Jurkat, Clone E6-1 (cell line): ENCODE data around the gene HM13.
A peak's percentile ranks its signal among the peaks of the same experiment; 100 is the strongest.
"Not testable (repeated sequence)": the region's sequence is repeated elsewhere in the genome, so short reads cannot be mapped to it uniquely, and the experiment has no call there.

Experiments used
- DNase-seq: peaks from one replicate; pipeline ENCODE4 v3.0.0-alpha.2; 2011; ENCODE audit warnings: low read depth, low spot score
- H3K4me3 ChIP-seq: 2 replicates; pipeline ENCODE4 v1.5.1; 2011; ENCODE audit warnings: mild to moderate bottlenecking, low read length, control low read depth, moderate library complexity

The HM13 gene

DNA sequence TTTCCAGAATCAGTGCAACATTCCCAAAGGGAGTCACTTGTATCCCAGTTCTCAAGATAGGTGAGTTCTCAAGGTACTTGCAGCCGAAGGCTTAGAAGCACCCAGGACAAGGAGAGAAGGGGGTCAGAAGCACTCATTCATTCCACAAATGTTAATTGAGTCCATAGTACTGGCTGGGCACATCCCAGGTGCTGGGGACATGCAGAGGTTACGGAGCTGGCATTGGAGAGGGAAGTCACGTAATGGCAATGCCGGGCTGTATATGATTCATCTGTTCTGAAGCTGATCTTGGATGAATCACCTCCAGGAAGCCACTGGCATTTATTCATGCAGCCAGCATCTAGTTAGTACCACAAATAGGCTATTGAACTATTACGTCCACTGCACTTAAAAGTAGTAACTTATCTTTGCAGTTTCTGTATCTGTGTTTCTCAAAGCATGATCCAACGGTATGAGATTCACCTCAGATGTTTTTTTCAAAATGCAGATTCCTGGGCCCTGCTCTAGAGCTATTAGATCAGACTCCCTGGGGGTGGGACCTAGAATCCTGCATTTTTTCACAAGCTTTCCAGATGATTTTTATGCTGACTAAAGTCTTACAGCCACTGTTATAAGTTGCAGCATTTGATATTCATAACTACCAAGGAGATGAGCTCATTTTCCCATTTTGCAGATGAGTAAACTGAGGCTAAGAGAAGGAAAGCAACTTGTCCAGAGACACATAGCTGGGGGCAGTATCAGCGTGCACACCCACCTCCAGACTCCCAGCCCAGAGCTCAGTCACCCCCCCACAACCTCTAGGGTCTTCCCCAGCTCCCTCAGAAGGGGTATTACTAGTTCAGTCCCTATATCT, 46.7 kb downstream of the HM13 start:
- DNase-seq: no peak
- no peak overlapping the region for H3K4me3 ChIP-seq

DNA sequence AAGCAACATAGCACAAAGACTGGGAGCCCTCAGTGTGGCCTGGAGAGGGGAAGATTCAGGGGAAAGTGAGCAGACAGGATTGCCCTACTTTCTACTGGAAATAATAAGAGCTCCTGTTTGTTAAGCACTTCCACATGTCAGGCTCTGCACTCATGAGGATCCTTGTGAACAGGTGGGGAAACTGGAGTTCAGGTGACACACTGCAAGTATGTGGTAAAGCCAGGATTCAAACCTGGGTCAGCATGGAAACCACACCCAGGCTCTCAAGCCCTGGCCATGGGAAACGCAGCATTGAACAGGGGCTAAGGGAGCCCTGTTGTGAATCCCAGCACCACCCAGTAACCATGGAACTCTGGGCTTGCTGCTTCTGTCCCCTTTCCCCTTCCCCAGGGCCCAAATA, 48.0 kb downstream of the HM13 start:
- no peak overlapping the region for H3K4me3 ChIP-seq
- DNase-seq: no peak

DNA sequence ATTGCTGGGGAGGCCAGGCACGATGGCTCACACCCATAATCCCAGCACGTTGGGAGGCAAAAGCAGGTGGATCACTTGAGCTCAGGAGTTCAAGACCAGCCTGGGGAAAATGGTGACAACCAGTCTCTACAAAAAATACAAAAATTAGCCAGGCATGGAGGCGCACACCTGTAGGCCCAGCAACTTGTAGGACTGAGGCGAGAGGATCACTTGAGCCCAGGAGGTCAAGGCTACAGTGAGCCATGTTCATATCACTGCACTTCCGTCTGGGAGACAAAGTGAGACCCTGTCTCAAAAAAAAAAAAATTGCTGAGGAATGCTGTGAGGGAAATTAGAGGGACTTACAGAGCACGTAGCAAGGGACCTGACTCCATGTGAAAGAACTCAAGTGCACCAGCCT, 50.0 kb downstream of the HM13 start:
- no peak overlapping the region for H3K4me3 ChIP-seq
- no peak for DNase-seq

DNA sequence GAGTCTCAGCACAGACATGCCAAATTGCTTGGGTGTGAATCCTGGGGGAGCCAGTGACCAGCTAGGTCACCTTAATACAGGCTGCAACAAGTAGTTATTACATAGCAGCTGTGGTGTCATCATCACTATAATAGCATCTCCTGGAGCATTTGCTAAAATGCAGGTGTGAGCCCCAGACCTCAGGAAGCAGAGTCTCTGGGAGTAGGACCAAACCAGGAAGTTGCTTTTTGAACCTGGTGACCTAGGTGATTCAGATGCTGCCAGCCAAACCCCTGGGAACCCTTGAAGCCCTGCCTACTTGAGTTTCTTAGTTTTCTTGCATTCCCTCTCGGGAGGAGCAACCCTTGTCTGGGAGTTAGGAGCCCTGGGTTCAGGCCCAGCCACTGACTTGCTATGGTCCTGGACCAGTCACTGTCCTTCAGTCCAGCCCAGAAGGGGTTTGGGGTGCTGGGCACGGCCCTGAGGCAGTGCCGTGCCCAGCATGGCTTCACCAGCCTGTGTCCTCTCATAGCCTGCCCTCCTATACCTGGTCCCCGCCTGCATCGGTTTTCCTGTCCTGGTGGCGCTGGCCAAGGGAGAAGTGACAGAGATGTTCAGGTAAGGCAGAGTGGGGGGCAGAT, 51.6 kb downstream of the HM13 start:
- DNase-seq: no peak

DNA sequence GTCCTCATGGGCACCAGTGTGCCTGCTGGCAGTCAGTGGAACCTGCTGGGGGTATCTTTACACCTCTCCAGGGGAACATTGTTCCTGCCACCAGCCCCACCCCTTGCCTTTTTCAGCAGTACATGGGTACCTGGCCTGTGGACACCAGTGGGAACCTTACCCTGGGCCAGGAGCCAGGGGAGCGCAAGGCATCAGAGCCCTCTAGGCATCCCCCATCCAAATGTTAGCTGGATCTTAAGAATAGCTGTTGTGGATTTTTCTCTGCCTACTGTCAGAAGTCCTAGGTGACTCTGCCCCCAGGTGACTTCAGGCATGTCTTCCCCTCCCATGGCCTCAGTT, 52.0 kb downstream of the HM13 start:
- no peak overlapping the region for H3K4me3 ChIP-seq
- no peak for DNase-seq

More for the DNA sequence above, 51.6 kb downstream of the HM13 start:
- H3K4me3 ChIP-seq: no peak overlapping the region

DNA sequence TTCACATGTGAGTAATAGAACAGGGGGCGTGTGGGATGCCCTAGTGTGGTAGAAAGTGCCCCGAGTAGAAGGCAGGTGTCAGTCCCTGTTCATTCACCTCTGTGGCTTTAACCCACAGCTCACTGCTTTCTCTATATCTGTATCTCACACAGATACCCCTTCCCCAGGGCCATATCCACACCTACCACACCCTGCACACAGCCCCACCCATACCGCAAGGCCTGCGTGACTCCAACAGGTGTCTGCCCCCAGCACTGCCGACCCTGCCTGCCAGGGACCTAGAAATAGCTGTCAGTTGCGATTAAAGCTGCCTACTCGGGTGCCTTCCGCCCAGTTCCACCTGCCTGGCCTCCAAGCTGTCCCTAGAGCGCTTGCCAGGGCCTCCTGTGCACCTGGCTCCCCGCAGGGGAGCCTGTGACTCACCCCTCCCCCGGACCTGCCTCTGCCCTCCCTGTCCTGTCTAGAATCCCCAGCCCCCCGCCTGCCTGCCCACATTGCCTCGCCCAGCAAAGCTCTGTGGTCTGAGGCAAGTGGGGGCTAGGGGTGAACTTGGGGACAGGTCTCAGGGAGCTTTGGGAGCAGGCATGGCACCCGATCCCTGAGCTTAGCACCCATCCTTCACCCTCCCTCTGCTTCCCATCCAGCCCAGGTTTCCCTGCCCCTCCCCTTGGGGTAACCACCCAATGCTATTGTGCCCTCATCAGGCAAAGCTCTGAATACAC, 52.6 kb downstream of the HM13 start:
- DNase-seq: peak; percentile 62
- no peak overlapping the region for H3K4me3 ChIP-seq

DNA sequence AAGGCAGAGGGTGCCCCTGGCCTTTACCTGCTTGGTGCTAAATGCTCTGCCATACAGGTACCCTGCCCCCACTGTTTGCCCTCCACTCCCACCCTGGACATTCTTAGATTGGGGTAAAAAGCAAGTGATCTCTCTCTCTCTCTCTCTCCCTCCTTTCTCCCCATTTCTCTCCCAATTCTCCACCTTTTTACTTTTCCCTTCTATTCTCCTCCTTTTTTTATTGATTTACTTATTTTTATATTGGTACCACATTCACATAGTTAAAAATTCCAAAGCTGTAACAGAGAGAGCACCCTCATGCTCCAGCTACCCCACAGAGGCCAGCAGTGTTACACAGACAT, 53.1 kb downstream of the HM13 start:
- DNase-seq: no peak
- no peak overlapping the region for H3K4me3 ChIP-seq

DNA sequence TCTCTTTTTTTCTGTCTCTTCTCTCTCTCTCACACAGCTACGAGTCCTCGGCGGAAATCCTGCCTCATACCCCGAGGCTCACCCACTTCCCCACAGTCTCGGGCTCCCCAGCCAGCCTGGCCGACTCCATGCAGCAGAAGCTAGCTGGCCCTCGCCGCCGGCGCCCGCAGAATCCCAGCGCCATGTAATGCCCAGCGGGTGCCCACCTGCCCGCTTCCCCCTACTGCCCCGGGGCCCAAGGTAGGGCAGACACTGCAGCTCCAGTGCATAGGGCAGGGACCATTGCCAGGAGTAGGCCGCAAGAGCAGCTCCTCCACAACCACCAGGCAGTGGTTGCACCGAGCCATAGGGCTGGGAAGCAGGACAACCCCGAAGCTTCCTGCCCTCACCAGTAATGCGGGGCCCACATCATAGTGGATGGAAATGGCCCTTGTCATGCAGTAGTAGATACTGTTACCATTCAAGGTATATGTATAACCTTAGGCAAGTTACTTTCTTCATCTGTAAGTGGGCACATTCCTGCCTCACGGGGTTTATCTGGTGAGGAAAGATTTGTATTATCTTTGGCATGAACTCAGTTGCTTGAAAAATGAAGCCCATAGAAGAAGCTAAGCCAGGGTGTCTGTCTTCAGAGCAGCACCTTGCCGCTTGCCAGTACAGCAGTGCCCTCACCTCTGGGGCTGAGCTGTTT, 53.9 kb downstream of the HM13 start:
- DNase-seq: no peak
- no peak overlapping the region for H3K4me3 ChIP-seq

DNA sequence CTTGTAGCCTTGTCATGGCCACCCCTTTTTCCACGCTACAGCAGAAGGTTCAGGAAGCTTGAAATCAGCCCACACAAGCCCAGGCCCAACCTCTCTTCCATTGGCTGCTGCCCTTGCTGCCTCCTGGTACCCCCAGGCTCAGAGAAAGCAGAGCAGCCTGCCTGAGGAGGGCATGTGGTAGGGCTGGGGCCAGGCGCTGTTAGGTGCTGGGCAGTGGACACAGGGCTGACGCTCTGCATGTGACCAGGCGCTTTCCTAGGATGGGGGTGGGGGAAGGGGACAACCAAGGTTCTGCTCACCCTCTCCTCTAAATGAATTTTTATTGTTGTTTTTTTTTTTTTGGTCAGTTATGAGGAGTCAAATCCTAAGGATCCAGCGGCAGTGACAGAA, 54.5 kb downstream of the HM13 start:
- no peak for DNase-seq
- H3K4me3 ChIP-seq: no peak overlapping the region

DNA sequence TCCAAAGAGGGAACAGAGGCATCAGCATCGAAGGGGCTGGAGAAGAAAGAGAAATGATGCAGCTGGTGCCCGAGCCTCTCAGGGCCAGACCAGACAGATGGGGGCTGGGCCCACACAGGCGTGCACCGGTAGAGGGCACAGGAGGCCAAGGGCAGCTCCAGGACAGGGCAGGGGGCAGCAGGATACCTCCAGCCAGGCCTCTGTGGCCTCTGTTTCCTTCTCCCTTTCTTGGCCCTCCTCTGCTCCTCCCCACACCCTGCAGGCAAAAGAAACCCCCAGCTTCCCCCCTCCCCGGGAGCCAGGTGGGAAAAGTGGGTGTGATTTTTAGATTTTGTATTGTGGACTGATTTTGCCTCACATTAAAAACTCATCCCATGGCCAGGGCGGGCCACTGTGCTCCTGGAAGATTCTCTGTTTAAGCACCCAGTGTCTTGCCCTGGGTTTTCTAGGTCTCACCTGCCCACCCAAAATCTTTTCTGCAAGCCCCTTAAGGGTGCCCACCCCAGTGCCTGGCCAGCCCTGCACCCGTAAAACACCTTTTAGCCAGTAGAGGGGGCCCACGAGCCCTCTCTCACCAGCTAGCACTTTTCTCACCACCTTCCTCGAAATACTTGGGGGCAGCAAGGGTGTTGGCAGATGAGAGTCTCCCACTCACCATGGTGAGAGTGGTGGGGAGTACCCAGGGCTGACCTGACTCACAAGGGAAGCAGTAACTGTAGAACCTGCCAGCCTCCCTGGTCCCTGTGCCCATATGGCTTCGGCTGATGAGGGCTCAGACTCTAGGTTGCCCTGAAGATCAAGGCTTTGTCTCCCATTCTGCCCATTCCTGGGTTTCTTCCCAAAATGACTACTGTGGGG, 55.1 kb downstream of the HM13 start:
- DNase-seq: no peak
- no peak overlapping the region for H3K4me3 ChIP-seq

DNA sequence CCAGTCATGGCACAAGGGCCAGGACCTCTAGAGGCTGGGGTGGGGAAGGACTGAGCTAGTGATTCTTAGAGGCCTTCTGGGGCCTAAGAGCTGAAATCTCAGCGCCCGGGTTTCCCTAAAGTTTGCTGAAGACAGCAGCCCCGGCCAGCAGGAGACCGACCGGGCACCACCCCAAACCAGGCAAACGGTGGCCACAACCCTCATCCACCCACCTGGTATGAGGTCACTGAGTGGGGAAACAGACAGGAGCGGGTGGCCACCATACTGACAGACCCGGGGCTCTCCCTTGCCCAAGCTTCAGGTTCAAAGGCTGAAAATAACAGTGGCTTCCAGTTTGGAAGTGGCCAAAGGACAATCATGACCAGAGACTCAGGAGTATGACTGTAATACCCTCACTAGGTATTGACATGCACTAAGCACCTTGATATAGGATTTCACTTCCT, 55.8 kb downstream of the HM13 start:
- no peak for DNase-seq
- H3K4me3 ChIP-seq: no peak overlapping the region

DNA sequence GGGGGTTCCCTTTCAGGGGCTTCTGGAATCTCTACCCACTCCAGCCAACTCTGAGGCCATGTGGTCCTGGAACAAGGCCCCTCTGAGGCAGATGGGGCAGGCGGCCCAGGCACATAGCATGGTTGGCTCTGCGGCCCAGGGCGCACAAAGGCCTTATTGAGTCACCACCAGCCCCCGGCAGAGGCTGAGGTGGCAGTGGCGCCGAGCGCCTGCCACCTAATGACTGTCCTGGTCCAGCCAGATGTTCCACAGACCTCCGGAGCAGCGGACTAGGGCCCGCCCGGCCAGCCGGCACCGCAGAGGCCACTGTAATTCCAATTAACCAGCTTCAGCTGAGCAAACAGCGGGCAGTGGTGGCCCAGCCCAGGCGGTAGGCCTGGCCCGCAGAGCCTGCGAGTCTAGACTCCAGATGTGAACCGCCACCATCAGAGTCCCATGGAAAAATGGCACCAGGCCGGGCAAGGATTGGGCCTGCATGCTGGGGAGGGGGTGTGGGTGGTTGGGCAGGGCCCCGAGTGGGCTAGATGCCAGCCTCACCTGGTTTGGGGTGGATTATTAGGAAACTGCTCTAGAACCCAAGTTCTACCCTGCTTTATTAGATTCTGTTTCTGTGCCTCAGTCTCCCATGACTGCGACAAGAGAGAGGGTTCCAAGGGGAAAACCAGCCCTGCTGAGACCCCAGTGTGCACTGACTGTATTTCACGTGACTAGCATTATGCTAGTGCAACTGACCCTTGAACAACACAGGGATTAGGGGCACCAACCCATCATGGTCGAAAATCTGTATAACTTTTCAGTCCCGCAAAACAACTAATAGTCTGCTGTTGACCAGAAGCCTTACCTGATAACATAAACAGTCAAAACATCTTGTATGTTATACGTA, 56.7 kb downstream of the HM13 start:
- no peak for DNase-seq
- no peak overlapping the region for H3K4me3 ChIP-seq

DNA sequence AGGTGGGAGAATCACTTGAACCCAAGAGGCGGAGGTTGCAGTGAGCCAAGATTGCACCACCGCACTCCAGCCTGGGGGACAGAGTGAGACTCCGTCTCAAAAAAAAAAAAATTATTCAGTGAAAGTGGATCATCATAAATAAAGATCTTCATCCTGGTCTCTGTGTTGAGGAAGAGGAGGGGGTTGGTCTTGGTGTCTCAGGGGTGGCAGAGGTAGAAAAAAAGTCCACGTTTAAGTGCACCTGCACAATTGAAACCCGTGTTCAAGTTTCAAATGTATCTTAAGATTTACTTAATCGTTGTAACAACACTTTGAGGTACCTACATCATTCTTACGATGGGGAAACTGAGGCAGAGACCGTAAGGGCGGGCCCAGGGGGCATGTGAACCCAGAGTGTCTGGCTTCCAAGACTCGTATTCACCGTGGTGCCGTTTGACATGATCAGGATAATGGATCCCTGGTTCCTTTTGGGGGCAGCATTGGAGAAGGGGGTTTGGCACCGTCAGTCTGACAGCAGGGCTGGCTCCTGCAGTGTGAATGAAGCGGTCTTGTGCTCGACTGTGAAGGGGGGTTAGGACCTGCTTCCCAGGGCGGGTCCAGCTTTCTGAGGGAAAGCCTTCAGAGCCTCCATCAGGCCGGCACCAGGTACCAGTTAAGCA, 57.9 kb downstream of the HM13 start:
- peak overlapping the region; percentile 73 for H3K4me3 ChIP-seq
- DNase-seq: no peak

DNA sequence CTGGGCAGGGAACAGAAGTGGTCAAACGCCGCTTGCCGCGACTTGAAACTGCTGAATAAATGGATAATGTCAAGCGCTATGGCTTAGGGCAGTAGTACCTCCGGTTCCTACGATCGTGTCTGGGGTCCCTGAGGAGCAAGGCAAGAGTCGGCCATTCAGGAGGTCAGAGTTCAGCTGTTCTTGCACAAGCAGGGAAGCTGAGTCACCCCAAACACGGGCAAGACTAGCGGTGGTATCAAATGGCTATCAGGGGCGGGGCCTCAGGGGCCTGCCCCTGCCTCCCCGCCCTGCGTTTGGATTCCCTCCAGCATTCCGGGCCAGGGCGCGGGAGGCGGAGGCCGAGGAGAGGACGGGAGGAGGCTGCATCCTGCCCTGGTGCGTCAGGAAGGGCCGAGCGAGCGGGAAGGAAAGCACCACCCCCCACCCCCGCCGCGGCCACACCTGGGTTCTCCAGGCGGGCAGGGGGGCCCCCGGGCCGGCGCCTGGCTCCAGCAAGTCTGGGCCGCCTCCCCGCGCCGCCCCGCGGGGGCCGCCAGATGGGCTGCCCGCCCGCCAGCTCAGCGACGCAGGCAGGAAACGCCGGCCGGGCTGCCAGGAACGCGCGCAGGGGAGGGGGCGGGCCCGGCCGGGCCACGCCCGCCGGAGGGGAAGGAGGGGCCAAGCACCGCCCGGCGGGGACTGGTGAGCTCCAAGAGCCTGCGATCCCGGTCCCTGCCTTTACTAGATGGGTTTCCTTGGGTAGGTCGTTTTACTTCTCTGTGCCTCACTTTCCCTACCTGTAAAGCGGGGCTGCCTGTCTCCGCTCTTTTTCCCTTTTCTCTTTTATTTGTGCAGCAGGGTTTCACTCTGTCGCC, 58.7 kb downstream of the HM13 start:
- H3K4me3 ChIP-seq: peak overlapping the region; percentile 73
- peak; percentile 84 for DNase-seq

DNA sequence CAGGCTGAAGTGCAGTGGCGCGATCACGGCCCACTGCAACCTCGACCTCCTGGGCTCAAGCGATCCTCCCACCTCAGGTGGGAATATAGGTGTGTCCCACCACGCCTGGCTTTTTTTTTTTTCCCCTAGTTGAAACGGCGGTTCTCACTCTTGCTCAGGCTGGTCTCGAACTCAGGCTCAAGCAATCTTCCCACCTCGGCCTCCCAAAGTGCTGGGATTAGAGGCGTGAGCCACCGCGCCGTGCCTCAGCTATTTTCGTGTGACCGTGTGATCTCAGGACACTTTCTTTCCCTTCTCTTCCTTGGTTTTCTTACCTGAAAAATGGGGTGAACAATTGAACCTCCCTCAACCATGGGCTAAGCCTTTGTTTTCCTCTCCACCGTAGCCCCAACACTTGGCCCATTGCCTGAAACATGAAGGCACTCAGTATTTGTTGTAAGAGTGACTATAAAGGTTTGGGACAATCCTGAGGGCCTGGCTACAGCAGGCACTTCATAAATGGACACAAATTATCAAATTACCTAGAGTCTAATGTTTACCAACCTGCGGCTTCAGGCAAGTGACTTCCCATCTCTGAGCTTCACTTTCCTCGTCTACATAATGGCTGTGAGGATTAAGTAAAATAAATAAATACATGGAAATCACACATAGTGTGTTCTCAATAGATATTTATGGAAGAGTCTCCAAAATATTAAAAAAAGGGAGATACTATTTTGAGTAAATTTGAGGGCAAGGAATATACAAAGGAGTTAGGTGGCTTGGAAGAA, 59.5 kb downstream of the HM13 start:
- peak overlapping the region; percentile 72 for H3K4me3 ChIP-seq
- DNase-seq: no peak

DNA sequence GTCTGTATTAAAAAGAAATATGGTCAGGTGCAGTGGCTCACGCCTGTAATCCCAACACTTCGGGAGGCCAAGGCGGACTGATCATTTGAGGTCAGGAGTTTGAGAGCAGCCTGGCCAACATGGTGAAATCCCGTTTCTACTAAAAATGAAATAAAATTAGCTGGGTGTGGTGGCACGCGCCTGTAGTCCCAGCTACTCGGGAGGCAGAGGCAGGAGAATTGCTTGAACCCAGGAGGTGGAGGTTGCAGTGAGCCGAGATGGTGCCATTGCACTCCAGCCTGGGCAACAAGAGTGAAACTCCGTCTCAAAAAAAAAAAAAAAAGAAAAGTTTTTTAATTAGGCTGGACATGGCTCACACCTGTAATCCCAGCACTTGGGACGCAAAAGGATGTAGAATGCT, 60.7 kb downstream of the HM13 start:
- not testable (repeated sequence) for DNase-seq

More for the DNA sequence above, 60.7 kb downstream of the HM13 start:
- H3K4me3 ChIP-seq: not testable (repeated sequence)
